ENCODE measurements around the gene ANKRD13C. TPM values are rescaled to one million over a fixed set of nuclear protein-coding genes. Genes with fewer than 3 reads are reported as not detected.

Gene ANKRD13C
- total and polyA plus RNA-seq, 2 of the 4 experiments (the other 2 are of a cell fraction), result 8.3 to 10.9 TPM

DNA sequence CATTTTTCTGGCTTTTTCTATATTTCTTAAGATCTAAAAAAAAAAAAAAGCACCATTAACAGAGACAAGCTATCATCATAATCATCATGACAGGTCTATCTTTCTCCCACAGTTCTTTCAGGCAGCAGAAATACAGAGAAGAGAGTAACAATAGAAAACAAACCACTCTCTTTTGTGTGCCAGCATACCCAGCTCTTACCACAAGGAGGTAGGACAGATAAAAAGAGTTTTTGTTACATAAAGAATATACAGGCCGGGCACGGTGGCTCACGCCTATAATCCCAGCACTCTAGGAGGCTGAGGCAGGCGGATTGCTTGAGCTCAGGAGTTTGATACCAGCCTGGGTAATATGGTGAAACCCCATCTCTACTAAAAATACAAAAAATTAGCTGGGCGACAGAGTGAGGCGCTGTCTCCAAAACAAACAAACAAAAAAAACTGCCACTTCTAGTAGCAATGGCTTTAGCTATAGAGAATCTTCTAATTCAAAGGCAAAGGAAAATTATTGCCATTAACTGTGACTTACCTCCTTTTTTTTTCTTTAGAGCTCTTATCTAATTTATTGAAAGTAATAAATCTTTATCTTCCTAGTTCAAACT lies 39.7 kb downstream of the ANKRD13C start:
- no peak for ATAC-seq (ENCODE audit: low read depth)
- POLR2A ChIA-PET (ENCODE audit: unreplicated experiment), result no interaction called here

More for the DNA sequence above, 39.7 kb downstream of the ANKRD13C start:
- Histone ChIP-seq H3K14ac (replicated peaks; ENCODE audit: low read depth, low read length) (no peak overlapping the region), H2AFZ (replicated peaks; ENCODE audit: low read length, poor library complexity) (no peak overlapping the region), H3K4me2 (ENCODE audit: low read depth, low read length) (no peak overlapping the region), H4K5ac (ENCODE audit: low read depth, low read length) (no peak overlapping the region), H3K27me3 (ENCODE audit: control insufficient read depth, insufficient read depth, low read length) (no peaks in the 10 kb centered on the region), H4K8ac (ENCODE audit: low read depth in 2 of 2, low read length in 2 of 2) (no peak overlapping the region), H3K9me1 (ENCODE audit: insufficient read depth, low read length) (no peaks in the 10 kb centered on the region), H2BK120ac (ENCODE audit: low read depth, low read length) (no peak overlapping the region), H2BK15ac (ENCODE audit: low read depth, low read length) (no peak overlapping the region), H2AK5ac (ENCODE audit: low read depth, low read length) (no peak overlapping the region), H3K4ac (ENCODE audit: low read depth, low read length) (no peak overlapping the region), H3K4me1 (ENCODE audit: control insufficient read depth, insufficient read depth, low read length) (no peaks in the 10 kb centered on the region), H3K4me3 (ENCODE audit: insufficient read depth, low read depth, low read length) (no peak overlapping the region), H3K27ac (ENCODE audit: insufficient read depth, low read length) (no peak overlapping the region), H3K9me3 (ENCODE audit: control insufficient read depth, insufficient read depth, low read length) (no peaks in the 10 kb centered on the region), H2BK20ac (ENCODE audit: low read depth, low read length) (no peak overlapping the region), H2BK5ac (ENCODE audit: low read depth, low read length, poor library complexity, severe bottlenecking) (no peak overlapping the region), H4K20me1 (ENCODE audit: insufficient read depth, low read length) (peaks cover under 1% of the 10 kb centered on the region; the same call in 1 of the 2 replicates), H2AK9ac (replicated peaks; ENCODE audit: low read depth, low read length, poor library complexity) (no peak overlapping the region), H3K79me1 (ENCODE audit: low read depth in 1 of 2, low read length in 2 of 2) (peaks cover 17 to 26% of the 10 kb centered on the region in 2 experiments; a peak in 3 of 4 replicates), H3K18ac (ENCODE audit: low read depth, low read length) (no peak overlapping the region), H4K91ac (ENCODE audit: insufficient read depth, low read depth, low read length) (no peak overlapping the region), H3K36me3 (ENCODE audit: control insufficient read depth, insufficient read depth, low read length) (no peaks in the 10 kb centered on the region), H3K56ac (ENCODE audit: extremely low read depth, insufficient read depth, low read length) (no peak overlapping the region), H3K9ac (ENCODE audit: low read depth, low read length) (no peak overlapping the region), H3K23ac (ENCODE audit: low read depth, low read length) (no peak overlapping the region)
- in situ Hi-C loops (cut with MboI; ENCODE audit: low sequenced_read_pairs), result no loop called here
- DNase-seq, result no peak
- dilution Hi-C loops (cut with HindIII; ENCODE audit: low sequenced_read_pairs, unreplicated experiment), result no loop called here
- CTCF ChIA-PET, result interaction anchor here (0.6 to 0.7 kb wide), 5 partner anchors 19 to 129 kb away, joined by 4 to 9 read pairs (median 5); no protein-coding TSS in a partner anchor
- no TSS peak for BruUV-seq (replicated peaks)
- no peak for TF ChIP-seq RCOR1 (IDR thresholded peaks at IDR 0.05; ENCODE audit: insufficient replicate concordance, low read length)
- TF ChIP-seq RFX5 (IDR thresholded peaks at IDR 0.05; ENCODE audit: low read depth, low read length), result no peak
- TF ChIP-seq POLR2A (IDR thresholded peaks at IDR 0.05; ENCODE audit: low read depth, low read length), result no peak
- TF ChIP-seq RAD21 (IDR thresholded peaks at IDR 0.05; ENCODE audit: low read length), result no peak
- TF ChIP-seq FOS (IDR thresholded peaks at IDR 0.05; ENCODE audit: low read depth, low read length), result no peak
- TF ChIP-seq MAFK (IDR thresholded peaks at IDR 0.05; ENCODE audit: low read depth, low read length), result no peak
- TF ChIP-seq MAZ (IDR thresholded peaks at IDR 0.05; ENCODE audit: borderline replicate concordance, low read depth, low read length), result no peak
- TF ChIP-seq, protein P1, sequence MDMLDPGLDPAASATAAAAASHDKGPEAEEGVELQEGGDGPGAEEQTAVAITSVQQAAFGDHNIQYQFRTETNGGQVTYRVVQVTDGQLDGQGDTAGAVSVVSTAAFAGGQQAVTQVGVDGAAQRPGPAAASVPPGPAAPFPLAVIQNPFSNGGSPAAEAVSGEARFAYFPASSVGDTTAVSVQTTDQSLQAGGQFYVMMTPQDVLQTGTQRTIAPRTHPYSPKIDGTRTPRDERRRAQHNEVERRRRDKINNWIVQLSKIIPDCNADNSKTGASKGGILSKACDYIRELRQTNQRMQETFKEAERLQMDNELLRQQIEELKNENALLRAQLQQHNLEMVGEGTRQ (IDR thresholded peaks at IDR 0.05; ENCODE audit: low read depth, low read length), result no peak
- TF ChIP-seq SMC3 (IDR thresholded peaks at IDR 0.05; ENCODE audit: low read depth, low read length), result no peak
- 100% methylated on average over 1 of the region's 6 CpGs; no CpG with 5 or more reads in 1 of the 2 experiments for WGBS, 2 experiments (ENCODE audit: extremely low coverage in 2 of 2, insufficient read length in 1 of 2)
- intact Hi-C loops (cut with micrococcal nuclease), result loop anchor here (5.0 kb wide), 1 partner anchor 37 kb away; the partner anchor contains the start of gene ANKRD13C
